PFSK-1 (cell line): Measurements from ENCODE around the gene FRMPD1.

Experiments
- FOXP2 ChIP-seq: optimal IDR thresholded peaks from 2 replicates; pipeline ENCODE3; 2011; ENCODE audit warnings: borderline replicate concordance, control low read depth, inconsistent platforms; ENCODE audit not compliant: insufficient read depth; ENCODE audit errors: extremely low read length, extremely low read depth
- POLR2AphosphoS5 ChIP-seq: IDR thresholded peaks from 2 replicates; pipeline ENCODE4 v1.6.1; 2012; ENCODE audit warnings: low read depth, mild to moderate bottlenecking, control low read depth, low read length, moderate library complexity
- SIN3A ChIP-seq: IDR thresholded peaks from 2 replicates; pipeline ENCODE4 v1.6.1; 2012; ENCODE audit warnings: mild to moderate bottlenecking, low read length, moderate library complexity, borderline replicate concordance; ENCODE audit not compliant: insufficient read depth
- TAF1 ChIP-seq: IDR thresholded peaks from 2 replicates; pipeline ENCODE4 v1.6.1; 2012; ENCODE audit warnings: low read length, control low read depth, borderline replicate concordance; ENCODE audit not compliant: insufficient read depth
- TF ChIP-seq, protein P1 (sequence below), 2 experiments: IDR thresholded peaks; 2 replicates each; pipeline versions ENCODE4 v1.6.1 to v1.8.0; 2011 to 2012; ENCODE audit warnings: low read depth in 2 of 2, low read length in 2 of 2, control low read depth in 1 of 2, inconsistent platforms in 1 of 2, mild to moderate bottlenecking in 1 of 2, moderate library complexity in 1 of 2; ENCODE audit not compliant: insufficient read depth in 1 of 2

The FRMPD1 gene

DNA sequence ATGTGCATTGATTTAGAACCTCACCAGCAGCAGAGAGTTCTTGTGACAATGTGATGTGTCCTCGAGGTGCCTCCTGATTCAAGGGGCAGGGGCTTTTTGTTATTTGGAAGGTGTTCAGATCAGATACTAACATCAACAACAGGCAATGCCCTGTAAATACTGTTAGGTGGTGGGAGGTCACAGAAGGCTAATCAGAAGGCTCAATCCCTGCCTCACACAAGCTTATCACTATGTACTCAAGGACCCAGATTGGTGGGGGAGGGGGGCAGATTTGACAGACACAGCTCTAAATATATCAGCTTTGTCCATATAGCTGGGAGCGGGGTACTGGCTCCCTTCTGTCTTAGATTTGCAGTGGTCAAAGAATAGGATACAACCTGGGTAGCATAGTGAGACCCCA, 2.6 kb downstream of the FRMPD1 start:
- TF ChIP-seq SIN3A (no peak), FOXP2 (no peak), POLR2AphosphoS5 (no peak), TAF1 (no peak)
- TF ChIP-seq, protein P1, sequence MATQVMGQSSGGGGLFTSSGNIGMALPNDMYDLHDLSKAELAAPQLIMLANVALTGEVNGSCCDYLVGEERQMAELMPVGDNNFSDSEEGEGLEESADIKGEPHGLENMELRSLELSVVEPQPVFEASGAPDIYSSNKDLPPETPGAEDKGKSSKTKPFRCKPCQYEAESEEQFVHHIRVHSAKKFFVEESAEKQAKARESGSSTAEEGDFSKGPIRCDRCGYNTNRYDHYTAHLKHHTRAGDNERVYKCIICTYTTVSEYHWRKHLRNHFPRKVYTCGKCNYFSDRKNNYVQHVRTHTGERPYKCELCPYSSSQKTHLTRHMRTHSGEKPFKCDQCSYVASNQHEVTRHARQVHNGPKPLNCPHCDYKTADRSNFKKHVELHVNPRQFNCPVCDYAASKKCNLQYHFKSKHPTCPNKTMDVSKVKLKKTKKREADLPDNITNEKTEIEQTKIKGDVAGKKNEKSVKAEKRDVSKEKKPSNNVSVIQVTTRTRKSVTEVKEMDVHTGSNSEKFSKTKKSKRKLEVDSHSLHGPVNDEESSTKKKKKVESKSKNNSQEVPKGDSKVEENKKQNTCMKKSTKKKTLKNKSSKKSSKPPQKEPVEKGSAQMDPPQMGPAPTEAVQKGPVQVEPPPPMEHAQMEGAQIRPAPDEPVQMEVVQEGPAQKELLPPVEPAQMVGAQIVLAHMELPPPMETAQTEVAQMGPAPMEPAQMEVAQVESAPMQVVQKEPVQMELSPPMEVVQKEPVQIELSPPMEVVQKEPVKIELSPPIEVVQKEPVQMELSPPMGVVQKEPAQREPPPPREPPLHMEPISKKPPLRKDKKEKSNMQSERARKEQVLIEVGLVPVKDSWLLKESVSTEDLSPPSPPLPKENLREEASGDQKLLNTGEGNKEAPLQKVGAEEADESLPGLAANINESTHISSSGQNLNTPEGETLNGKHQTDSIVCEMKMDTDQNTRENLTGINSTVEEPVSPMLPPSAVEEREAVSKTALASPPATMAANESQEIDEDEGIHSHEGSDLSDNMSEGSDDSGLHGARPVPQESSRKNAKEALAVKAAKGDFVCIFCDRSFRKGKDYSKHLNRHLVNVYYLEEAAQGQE (IDR thresholded peaks at IDR 0.05; ENCODE audit: insufficient read depth in 1 of 2, low read depth in 2 of 2, low read length in 2 of 2), result no peak

DNA sequence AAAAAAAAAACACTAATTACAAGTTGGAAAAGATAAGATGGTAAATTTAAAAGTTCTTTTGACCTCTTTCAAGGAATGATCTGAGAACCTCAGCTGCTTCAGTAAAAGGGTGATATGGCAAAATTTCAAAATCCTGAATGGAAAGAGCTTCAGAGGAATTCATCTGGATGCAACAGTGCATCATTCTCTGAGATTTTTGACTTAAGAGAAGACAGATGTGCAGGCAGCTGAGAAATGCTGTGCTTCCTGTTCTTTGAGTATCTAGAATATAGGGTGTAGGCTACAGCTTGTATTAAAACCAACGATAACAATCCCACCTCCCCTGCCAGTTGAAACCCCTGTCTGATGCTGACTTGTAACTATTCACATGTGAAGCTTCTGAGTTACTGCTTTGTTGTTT, 6.2 kb downstream of the FRMPD1 start:
- no peak for TF ChIP-seq FOXP2
- no peak for TF ChIP-seq SIN3A
- TF ChIP-seq POLR2AphosphoS5, result no peak
- TF ChIP-seq, protein P1 (IDR thresholded peaks at IDR 0.05; ENCODE audit: insufficient read depth in 1 of 2, low read depth in 2 of 2, low read length in 2 of 2), result no peak
- no peak for TF ChIP-seq TAF1

DNA sequence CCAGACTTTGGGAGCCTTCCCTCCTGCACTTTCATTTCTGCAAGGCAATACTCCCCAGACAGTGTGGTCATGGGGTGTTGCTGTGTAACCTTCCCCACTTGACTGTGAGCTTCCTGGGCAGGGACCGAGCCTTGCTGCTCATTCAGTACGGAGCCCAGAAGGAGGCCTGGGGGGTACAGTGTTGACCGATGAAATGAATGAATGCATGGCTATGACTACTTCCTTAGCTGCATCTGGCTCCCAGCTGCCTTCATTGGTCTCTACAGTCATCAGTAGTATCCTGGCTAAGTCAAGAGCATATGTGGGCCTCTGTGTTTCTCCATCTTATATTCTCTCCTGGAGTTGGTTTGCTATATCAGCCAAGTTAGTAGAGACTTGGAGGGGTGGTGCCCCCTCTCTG, 9.9 kb downstream of the FRMPD1 start:
- TF ChIP-seq, protein P1 (IDR thresholded peaks at IDR 0.05; ENCODE audit: insufficient read depth in 1 of 2, low read depth in 2 of 2, low read length in 2 of 2), result no peak
- TF ChIP-seq POLR2AphosphoS5, result no peak
- TF ChIP-seq FOXP2, result no peak
- TF ChIP-seq TAF1, result no peak
- TF ChIP-seq SIN3A, result no peak

DNA sequence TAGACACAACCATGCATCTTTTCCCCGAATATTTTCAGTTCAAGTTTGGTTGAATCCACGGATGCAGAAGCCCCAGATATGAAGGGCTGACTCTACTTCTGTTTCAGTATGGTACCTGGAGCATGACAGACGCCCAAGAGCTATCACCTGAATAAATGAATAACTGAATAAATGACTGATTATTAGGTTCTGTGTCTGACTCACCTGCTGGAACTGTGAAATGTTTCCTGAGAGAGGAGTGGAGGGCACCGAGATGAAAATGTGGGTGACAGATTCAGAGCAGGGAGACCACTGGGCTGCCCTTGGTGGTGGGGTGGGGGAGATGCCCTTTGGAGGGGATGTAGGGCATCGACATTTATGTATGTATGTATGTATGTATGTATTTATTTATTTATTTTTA, 13.2 kb downstream of the FRMPD1 start:
- TF ChIP-seq, protein P1 (IDR thresholded peaks at IDR 0.05; ENCODE audit: insufficient read depth in 1 of 2, low read depth in 2 of 2, low read length in 2 of 2), result no peak
- no peak for TF ChIP-seq POLR2AphosphoS5
- TF ChIP-seq TAF1, result no peak
- TF ChIP-seq SIN3A, result no peak
- TF ChIP-seq FOXP2, result no peak

DNA sequence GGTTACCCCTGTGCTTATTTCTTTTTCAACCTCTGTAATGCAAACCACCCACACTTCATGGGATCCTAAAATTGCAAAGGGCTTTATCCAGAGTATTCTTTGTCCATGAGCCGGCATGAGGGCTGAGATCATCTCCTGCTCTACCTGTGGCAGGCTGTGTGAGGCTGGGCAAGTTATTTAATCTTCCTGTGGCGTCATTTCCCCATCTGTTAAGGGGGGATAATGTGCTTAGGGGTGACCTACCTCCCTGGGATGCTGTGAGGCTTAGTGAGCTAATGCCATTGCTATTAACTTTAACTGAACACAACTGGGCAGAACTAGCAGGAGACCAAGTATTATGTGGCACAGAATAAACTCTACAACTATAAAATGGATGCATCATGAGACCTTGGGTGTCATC, 17.0 kb downstream of the FRMPD1 start:
- TF ChIP-seq, protein P1 (IDR thresholded peaks at IDR 0.05; ENCODE audit: insufficient read depth in 1 of 2, low read depth in 2 of 2, low read length in 2 of 2), result no peak
- no peak for TF ChIP-seq FOXP2
- no peak for TF ChIP-seq TAF1
- TF ChIP-seq POLR2AphosphoS5, result no peak
- TF ChIP-seq SIN3A, result no peak
